WTC11 (cell line): ENCODE measurements around the gene ERC2. TPM values are rescaled to one million over a fixed set of nuclear protein-coding genes. Genes with fewer than 3 reads are reported as not detected.

Experiments used
- ATAC-seq: fragments of 200-7000 bp; cut with Tn5 transposase; 2 replicates; pipeline ENCODE4 v1.10.0; 2021; ENCODE audit warnings: mild to moderate bottlenecking, moderate library complexity
- CTCF ChIA-PET: fragments of 300-600 bp; sonication (Branson Sonifier 250); formaldehyde crosslinking; loops from one replicate; lab custom pipeline; 2021; ENCODE audit warnings: antibody characterized with exemption; lab: Charles Lee
- POLR2A ChIA-PET: fragments of 350-600 bp; sonication (Branson Sonifier 250); formaldehyde crosslinking; loops from one replicate; lab custom pipeline; 2021; ENCODE audit warnings: antibody characterized with exemption; lab: Charles Lee
- DNase-seq: peaks from one replicate; pipeline ENCODE4 v3.0.0; 2021; ENCODE audit warnings: low spot score
- H3K27ac Mint-ChIP-seq: 2 replicates; pipeline ENCODE4 v1.8.0; 2021; ENCODE audit warnings: mixed read lengths
- H3K27me3 Mint-ChIP-seq: 2 replicates; pipeline ENCODE4 v1.8.0; 2021; ENCODE audit warnings: low read depth, mild to moderate bottlenecking, moderate library complexity, mixed read lengths
- H3K36me3 Mint-ChIP-seq: 2 replicates; pipeline ENCODE4 v1.8.0; 2021; ENCODE audit warnings: mixed read lengths
- H3K4me1 Mint-ChIP-seq: 2 replicates; pipeline ENCODE4 v1.8.0; 2022; ENCODE audit warnings: mixed read lengths
- H3K4me3 Mint-ChIP-seq: 2 replicates; pipeline ENCODE4 v1.8.0; 2021; ENCODE audit warnings: mild to moderate bottlenecking, moderate library complexity, mixed read lengths
- H3K9me3 Mint-ChIP-seq: 2 replicates; pipeline ENCODE4 v1.8.0; 2021; ENCODE audit warnings: mixed read lengths
- ATF2 ChIP-seq: sonication (generic); formaldehyde crosslinking; IDR thresholded peaks from 2 replicates; pipeline ENCODE4 v1.8.1; 2022; ENCODE audit warnings: low read depth, missing genetic modification reagents, borderline replicate concordance
- CREB1 ChIP-seq: sonication (generic); formaldehyde crosslinking; IDR thresholded peaks from 2 replicates; pipeline ENCODE4 v1.8.0; 2023; ENCODE audit warnings: mild to moderate bottlenecking, missing genetic modification reagents
- EMX1 ChIP-seq: fragments of 250-450 bp; sonication (Bioruptor Pico); IDR thresholded peaks from 2 replicates; pipeline ENCODE4 v1.8.0; 2021; ENCODE audit warnings: mild to moderate bottlenecking
- FOXP4 ChIP-seq: sonication (generic); formaldehyde crosslinking; IDR thresholded peaks from 2 replicates; pipeline ENCODE4 v1.8.0; 2022; ENCODE audit warnings: mild to moderate bottlenecking, missing genetic modification reagents
- HMGA2 ChIP-seq: fragments of 250-450 bp; sonication (Bioruptor Pico); IDR thresholded peaks from 2 replicates; pipeline ENCODE4 v1.4.0; 2021; ENCODE audit warnings: mild to moderate bottlenecking, moderate library complexity
- KAT7 ChIP-seq: sonication (generic); formaldehyde crosslinking; IDR thresholded peaks from 2 replicates; pipeline ENCODE4 v1.8.1; 2023; ENCODE audit warnings: missing genetic modification reagents, mild to moderate bottlenecking, borderline replicate concordance
- ZNF219 ChIP-seq: sonication (generic); formaldehyde crosslinking; IDR thresholded peaks from 2 replicates; pipeline ENCODE4 v1.8.0; 2023; ENCODE audit warnings: missing genetic modification reagents, mild to moderate bottlenecking, borderline replicate concordance
- ZNF396 ChIP-seq: fragments of 250-450 bp; sonication (Bioruptor Pico); IDR thresholded peaks from 2 replicates; pipeline ENCODE4 v1.8.0; 2021; ENCODE audit warnings: mild to moderate bottlenecking, moderate library complexity, borderline replicate concordance
- ZNF532 ChIP-seq: fragments of 250-450 bp; sonication (Bioruptor Pico); IDR thresholded peaks from 2 replicates; pipeline ENCODE4 v1.9.0; 2021; ENCODE audit warnings: mild to moderate bottlenecking, borderline replicate concordance
- total RNA-seq: library from RNA; stranded (reverse); gene quantifications from 3 replicates; pipeline ENCODE4 v1.2.3, GENCODE V29; 2021
- TF ChIP-seq, protein P1 (sequence below): sonication (generic); formaldehyde crosslinking; IDR thresholded peaks from 2 replicates; pipeline ENCODE4 v1.8.0; 2023; ENCODE audit warnings: mild to moderate bottlenecking, missing genetic modification reagents
- TF ChIP-seq, protein P2 (sequence below): sonication (generic); formaldehyde crosslinking; IDR thresholded peaks from 2 replicates; pipeline ENCODE4 v1.8.0; 2022; ENCODE audit warnings: mild to moderate bottlenecking, missing genetic modification reagents
- TF ChIP-seq, protein P3 (sequence below): fragments of 250-450 bp; sonication (Bioruptor Pico); IDR thresholded peaks from 2 replicates; pipeline ENCODE4 v1.9.0; 2021; ENCODE audit warnings: mild to moderate bottlenecking
- TF ChIP-seq, protein P4 (sequence below): sonication (generic); formaldehyde crosslinking; IDR thresholded peaks from 2 replicates; pipeline ENCODE4 v1.8.0; 2023; ENCODE audit warnings: missing genetic modification reagents
- TF ChIP-seq, protein P5 (sequence below): sonication (generic); formaldehyde crosslinking; IDR thresholded peaks from 2 replicates; pipeline ENCODE4 v1.8.1; 2023; ENCODE audit warnings: mild to moderate bottlenecking, moderate library complexity, missing genetic modification reagents

Gene ERC2
- total RNA-seq, 1 experiment from 2014 or later, result 23.5 TPM

- Mint-ChIP-seq H3K27me3 (no peaks in the 10 kb centered on the region), H3K4me3 (no peak overlapping the region), H3K36me3 (peaks cover 3% of the 10 kb centered on the region; the same call in 1 of the 2 replicates), H3K27ac (no peak overlapping the region), H3K4me1 (no peaks in the 10 kb centered on the region), H3K9me3 (peaks cover 7% of the 10 kb centered on the region)
- DNase-seq, result no peak
- TF ChIP-seq, protein P1, sequence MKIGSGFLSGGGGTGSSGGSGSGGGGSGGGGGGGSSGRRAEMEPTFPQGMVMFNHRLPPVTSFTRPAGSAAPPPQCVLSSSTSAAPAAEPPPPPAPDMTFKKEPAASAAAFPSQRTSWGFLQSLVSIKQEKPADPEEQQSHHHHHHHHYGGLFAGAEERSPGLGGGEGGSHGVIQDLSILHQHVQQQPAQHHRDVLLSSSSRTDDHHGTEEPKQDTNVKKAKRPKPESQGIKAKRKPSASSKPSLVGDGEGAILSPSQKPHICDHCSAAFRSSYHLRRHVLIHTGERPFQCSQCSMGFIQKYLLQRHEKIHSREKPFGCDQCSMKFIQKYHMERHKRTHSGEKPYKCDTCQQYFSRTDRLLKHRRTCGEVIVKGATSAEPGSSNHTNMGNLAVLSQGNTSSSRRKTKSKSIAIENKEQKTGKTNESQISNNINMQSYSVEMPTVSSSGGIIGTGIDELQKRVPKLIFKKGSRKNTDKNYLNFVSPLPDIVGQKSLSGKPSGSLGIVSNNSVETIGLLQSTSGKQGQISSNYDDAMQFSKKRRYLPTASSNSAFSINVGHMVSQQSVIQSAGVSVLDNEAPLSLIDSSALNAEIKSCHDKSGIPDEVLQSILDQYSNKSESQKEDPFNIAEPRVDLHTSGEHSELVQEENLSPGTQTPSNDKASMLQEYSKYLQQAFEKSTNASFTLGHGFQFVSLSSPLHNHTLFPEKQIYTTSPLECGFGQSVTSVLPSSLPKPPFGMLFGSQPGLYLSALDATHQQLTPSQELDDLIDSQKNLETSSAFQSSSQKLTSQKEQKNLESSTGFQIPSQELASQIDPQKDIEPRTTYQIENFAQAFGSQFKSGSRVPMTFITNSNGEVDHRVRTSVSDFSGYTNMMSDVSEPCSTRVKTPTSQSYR (CRISPR knock-in tag), result no peak
- TF ChIP-seq FOXP4, result no peak
- ChIA-PET CTCF (no interaction called here), POLR2A (no interaction called here)
- no peak for ATAC-seq
Observed at GRCh38 chr3:55801676-55802075, 666.6 kb downstream of the ERC2 start.

DNA sequence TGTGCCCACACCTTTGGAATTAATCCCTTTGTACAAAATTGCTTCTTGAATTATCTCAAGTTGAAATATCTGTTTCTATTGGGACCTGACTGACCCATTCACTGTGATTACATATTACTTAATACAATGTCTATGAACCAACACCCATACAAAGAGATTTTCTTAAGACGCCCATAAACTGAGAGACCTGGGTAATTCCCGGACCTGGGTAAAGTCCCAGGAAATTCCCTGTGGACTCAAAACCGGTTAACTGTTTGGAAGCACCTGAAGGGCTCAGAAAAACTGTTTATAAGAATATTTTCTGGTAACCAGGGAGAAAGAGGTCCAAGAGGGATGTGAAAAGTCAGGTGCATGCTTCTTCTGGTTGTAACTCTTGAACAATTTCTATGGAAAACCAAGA lies 667.2 kb downstream of the ERC2 start:
- Mint-ChIP-seq H3K9me3 (peaks cover 7% of the 10 kb centered on the region), H3K4me3 (no peak overlapping the region), H3K36me3 (peaks cover 3% of the 10 kb centered on the region; the same call in 1 of the 2 replicates), H3K4me1 (no peaks in the 10 kb centered on the region), H3K27ac (no peak overlapping the region), H3K27me3 (no peaks in the 10 kb centered on the region)
- ChIA-PET CTCF (no interaction called here), POLR2A (no interaction called here)
- TF ChIP-seq CREB1 (CRISPR knock-in tag) (no peak), HMGA2 (CRISPR knock-in tag) (no peak), ZNF532 (CRISPR knock-in tag) (no peak), ATF2 (CRISPR knock-in tag) (no peak), KAT7 (CRISPR knock-in tag) (no peak), ZNF219 (CRISPR knock-in tag) (no peak), EMX1 (CRISPR knock-in tag) (no peak), ZNF396 (no peak)
- TF ChIP-seq, protein P2, sequence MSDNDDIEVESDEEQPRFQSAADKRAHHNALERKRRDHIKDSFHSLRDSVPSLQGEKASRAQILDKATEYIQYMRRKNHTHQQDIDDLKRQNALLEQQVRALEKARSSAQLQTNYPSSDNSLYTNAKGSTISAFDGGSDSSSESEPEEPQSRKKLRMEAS, result no peak
- TF ChIP-seq, protein P3, sequence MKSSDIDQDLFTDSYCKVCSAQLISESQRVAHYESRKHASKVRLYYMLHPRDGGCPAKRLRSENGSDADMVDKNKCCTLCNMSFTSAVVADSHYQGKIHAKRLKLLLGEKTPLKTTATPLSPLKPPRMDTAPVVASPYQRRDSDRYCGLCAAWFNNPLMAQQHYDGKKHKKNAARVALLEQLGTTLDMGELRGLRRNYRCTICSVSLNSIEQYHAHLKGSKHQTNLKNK, result no peak
- TF ChIP-seq, protein P4, sequence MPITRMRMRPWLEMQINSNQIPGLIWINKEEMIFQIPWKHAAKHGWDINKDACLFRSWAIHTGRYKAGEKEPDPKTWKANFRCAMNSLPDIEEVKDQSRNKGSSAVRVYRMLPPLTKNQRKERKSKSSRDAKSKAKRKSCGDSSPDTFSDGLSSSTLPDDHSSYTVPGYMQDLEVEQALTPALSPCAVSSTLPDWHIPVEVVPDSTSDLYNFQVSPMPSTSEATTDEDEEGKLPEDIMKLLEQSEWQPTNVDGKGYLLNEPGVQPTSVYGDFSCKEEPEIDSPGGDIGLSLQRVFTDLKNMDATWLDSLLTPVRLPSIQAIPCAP (CRISPR knock-in tag), result no peak
- TF ChIP-seq, protein P1 (CRISPR knock-in tag), result no peak
- TF ChIP-seq, protein P5, sequence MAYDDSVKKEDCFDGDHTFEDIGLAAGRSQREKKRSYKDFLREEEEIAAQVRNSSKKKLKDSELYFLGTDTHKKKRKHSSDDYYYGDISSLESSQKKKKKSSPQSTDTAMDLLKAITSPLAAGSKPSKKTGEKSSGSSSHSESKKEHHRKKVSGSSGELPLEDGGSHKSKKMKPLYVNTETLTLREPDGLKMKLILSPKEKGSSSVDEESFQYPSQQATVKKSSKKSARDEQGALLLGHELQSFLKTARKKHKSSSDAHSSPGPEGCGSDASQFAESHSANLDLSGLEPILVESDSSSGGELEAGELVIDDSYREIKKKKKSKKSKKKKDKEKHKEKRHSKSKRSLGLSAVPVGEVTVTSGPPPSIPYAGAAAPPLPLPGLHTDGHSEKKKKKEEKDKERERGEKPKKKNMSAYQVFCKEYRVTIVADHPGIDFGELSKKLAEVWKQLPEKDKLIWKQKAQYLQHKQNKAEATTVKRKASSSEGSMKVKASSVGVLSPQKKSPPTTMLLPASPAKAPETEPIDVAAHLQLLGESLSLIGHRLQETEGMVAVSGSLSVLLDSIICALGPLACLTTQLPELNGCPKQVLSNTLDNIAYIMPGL (CRISPR knock-in tag), result no peak
- no peak for DNase-seq
- ATAC-seq, result no peak
